GM12801 (cell line): ENCODE measurements around the gene TOE1.

Experiments used
- TF ChIP-seq, protein P1 (sequence below): IDR thresholded peaks from one replicate; pipeline ENCODE4 v1.5.1; 2011; ENCODE audit warnings: control low read depth; ENCODE audit not compliant: insufficient read length; ENCODE audit errors: extremely low read depth

TOE1 gene

DNA sequence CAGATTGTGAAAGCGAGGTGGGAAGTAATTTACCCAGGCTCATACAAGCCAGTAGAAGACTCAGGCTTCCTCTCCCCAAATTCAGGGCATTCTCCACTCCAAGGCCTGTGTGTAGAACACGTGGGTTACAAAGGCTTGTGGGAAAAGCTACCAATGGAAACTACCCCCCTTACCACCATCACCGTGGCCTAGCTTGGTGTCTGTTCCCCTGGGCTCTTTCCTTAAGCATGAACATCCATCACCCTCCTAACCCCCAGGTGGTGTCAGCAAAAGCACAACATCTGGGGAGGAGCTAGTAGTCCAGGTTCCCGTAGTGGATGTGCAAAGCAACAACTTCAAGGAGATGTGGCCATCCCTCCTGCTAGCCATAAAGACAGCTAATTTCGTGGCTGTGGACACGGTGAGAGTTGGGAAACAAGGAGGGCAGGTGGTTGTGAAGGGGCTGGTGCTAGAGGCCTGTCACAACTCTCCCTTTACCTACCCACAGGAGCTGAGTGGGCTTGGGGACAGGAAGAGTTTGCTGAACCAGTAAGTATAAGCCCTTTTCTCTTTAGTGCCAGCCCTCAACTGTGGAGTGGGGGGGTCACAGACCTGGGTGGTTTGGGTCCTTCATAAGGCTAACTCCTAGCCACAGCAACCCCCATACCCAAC lies 971 bp downstream of the TOE1 start:
- TF ChIP-seq, protein P1, sequence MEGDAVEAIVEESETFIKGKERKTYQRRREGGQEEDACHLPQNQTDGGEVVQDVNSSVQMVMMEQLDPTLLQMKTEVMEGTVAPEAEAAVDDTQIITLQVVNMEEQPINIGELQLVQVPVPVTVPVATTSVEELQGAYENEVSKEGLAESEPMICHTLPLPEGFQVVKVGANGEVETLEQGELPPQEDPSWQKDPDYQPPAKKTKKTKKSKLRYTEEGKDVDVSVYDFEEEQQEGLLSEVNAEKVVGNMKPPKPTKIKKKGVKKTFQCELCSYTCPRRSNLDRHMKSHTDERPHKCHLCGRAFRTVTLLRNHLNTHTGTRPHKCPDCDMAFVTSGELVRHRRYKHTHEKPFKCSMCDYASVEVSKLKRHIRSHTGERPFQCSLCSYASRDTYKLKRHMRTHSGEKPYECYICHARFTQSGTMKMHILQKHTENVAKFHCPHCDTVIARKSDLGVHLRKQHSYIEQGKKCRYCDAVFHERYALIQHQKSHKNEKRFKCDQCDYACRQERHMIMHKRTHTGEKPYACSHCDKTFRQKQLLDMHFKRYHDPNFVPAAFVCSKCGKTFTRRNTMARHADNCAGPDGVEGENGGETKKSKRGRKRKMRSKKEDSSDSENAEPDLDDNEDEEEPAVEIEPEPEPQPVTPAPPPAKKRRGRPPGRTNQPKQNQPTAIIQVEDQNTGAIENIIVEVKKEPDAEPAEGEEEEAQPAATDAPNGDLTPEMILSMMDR = no peak

DNA sequence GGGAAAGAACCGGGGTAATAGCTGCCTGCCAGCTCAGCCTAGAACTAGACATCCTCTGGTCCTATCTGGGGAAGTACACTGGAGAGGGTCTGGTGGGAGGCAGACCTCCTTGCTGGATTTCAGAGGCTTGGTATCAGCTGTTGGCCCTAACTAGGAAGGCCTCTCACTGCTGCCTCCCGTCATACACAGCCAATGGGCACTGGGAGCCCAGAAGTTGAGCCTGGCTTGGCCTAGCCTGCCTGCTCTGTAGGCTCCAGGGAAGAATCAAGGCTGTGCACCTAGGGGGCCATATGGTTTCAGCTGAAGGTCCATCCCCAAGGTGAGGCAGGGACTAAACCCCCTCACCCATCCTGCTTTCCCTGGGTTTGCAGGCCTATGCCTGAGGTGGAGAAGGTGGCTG lies 4.5 kb downstream of the TOE1 start:
- TF ChIP-seq, protein P1 = no peak

DNA sequence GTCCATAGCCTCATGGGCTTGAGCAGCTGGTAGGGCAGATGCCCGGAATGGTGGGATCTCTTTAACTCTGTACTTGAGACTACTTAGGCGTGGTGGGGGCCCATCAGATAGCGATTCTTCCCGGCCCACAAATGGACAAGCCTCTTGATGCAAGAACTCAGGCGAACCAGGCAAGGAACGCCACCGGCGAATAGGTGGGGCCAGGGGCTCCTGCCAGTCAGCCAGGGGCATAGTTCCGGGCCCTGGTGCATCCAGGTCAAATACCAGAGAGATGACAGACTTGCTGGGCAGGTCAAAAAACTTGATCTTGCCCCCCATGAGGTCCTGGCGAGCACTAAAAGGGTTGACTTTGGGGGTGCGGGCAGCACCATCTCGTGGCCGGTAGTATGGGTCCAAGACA lies 5.0 kb downstream of the TOE1 start:
- TF ChIP-seq, protein P1 = no peak

- TF ChIP-seq, protein P1 = no peak
Measured at GRCh38 chr1:45346473-45346872, 6.5 kb downstream of the TOE1 start.

- TF ChIP-seq, protein P1 = no peak
Measured at GRCh38 chr1:45348020-45348419, 8.1 kb downstream of the TOE1 start.

GRCh38 chr1:45348609-45348965 lies 8.6 kb downstream of the TOE1 start:
- TF ChIP-seq, protein P1 = no peak

GRCh38 chr1:45348966-45349677 lies 9.2 kb downstream of the TOE1 start:
- TF ChIP-seq, protein P1 = no peak
